HEK293T (cell line): ENCODE data around the gene JAM2.

Experiments
- CTCF ChIA-PET: fragments of 350-600 bp; formaldehyde crosslinking; extraction: SDS; loops from one replicate; lab custom pipeline; 2021; ENCODE audit warnings: antibody characterized with exemption, inconsistent platforms; lab: Yijun Ruan, JAX
- POLR2A ChIA-PET: fragments of 350-600 bp; formaldehyde crosslinking; extraction: SDS; loops from one replicate; lab custom pipeline; 2020; ENCODE audit warnings: antibody characterized with exemption, inconsistent platforms; lab: Yijun Ruan, JAX
- DNase-seq: peaks from one replicate; pipeline ENCODE4 v3.0.0; 2012; ENCODE audit warnings: mixed read lengths; ENCODE audit errors: extremely low spot score
- ARNT ChIP-seq: fragments of 450-650 bp; IDR thresholded peaks from 2 replicates; pipeline ENCODE4 v1.6.1; 2017; ENCODE audit warnings: mild to moderate bottlenecking
- BHLHE40 ChIP-seq: fragments of 450-650 bp; IDR thresholded peaks from 2 replicates; pipeline ENCODE4 v1.6.1; 2016; ENCODE audit warnings: mild to moderate bottlenecking, moderate library complexity, borderline replicate concordance
- CTBP1 ChIP-seq: fragments of 450-650 bp; IDR thresholded peaks from 2 replicates; pipeline ENCODE4 v1.6.1; 2016; ENCODE audit warnings: borderline replicate concordance
- ELF4 ChIP-seq: fragments of 450-650 bp; IDR thresholded peaks from 2 replicates; pipeline ENCODE4 v1.6.1; 2017; ENCODE audit warnings: antibody characterized with exemption
- FOXA1 ChIP-seq: fragments of 450-650 bp; IDR thresholded peaks from 2 replicates; pipeline ENCODE4 v1.6.1; 2016; ENCODE audit warnings: mild to moderate bottlenecking
- FOXK2 ChIP-seq: fragments of 450-650 bp; IDR thresholded peaks from 2 replicates; pipeline ENCODE4 v1.6.1; 2016; ENCODE audit warnings: mild to moderate bottlenecking
- FOXM1 ChIP-seq: fragments of 450-650 bp; IDR thresholded peaks from 2 replicates; pipeline ENCODE4 v1.6.1; 2017; ENCODE audit warnings: mild to moderate bottlenecking, borderline replicate concordance
- HDGF ChIP-seq: fragments of 450-650 bp; IDR thresholded peaks from 2 replicates; pipeline ENCODE4 v1.6.1; 2017; ENCODE audit warnings: antibody characterized with exemption, borderline replicate concordance
- L3MBTL2 ChIP-seq: fragments of 450-650 bp; conservative IDR thresholded peaks from 2 replicates; pipeline ENCODE4 v1.6.1; 2016; ENCODE audit warnings: mild to moderate bottlenecking
- LEF1 ChIP-seq: fragments of 450-650 bp; IDR thresholded peaks from 2 replicates; pipeline ENCODE4 v1.6.1; 2017; ENCODE audit warnings: mild to moderate bottlenecking, borderline replicate concordance
- NFRKB ChIP-seq: fragments of 450-650 bp; IDR thresholded peaks from 2 replicates; pipeline ENCODE4 v1.6.1; 2016; ENCODE audit warnings: mild to moderate bottlenecking, moderate library complexity
- PKNOX1 ChIP-seq: fragments of 450-650 bp; IDR thresholded peaks from 2 replicates; pipeline ENCODE4 v1.6.1; 2016
- SP1 ChIP-seq: fragments of 450-650 bp; IDR thresholded peaks from 2 replicates; pipeline ENCODE4 v1.6.1; 2017
- SUZ12 ChIP-seq: fragments of 450-650 bp; IDR thresholded peaks from 2 replicates; pipeline ENCODE4 v1.6.1; 2016; ENCODE audit warnings: mild to moderate bottlenecking
- TARDBP ChIP-seq: fragments of 450-650 bp; IDR thresholded peaks from 2 replicates; pipeline ENCODE4 v1.6.1; 2016
- ZNF384 ChIP-seq: fragments of 450-650 bp; IDR thresholded peaks from 2 replicates; pipeline ENCODE4 v1.6.1; 2016

JAM2 gene

GRCh38 chr21:25721987-25722386 is 82.9 kb downstream of the JAM2 start:
- ChIA-PET CTCF (no interaction called here), POLR2A (no interaction called here)
- TF ChIP-seq LEF1: no peak
- TF ChIP-seq SP1: no peak
- TF ChIP-seq PKNOX1: no peak
- TF ChIP-seq L3MBTL2: no peak
- TF ChIP-seq ZNF384: no peak
- TF ChIP-seq FOXK2: no peak
- no peak for DNase-seq

GRCh38 chr21:25722631-25723030 is 83.6 kb downstream of the JAM2 start:
- CTCF ChIA-PET: no interaction called here
- TF ChIP-seq FOXK2 (no peak), ARNT (no peak), SUZ12 (no peak), FOXA1 (no peak), ZNF384 (no peak), L3MBTL2 (no peak), ELF4 (no peak), LEF1 (no peak), CTBP1 (no peak), SP1 (no peak), BHLHE40 (no peak), FOXM1 (no peak)
- POLR2A ChIA-PET: no interaction called here
- DNase-seq: no peak

GRCh38 chr21:25732091-25732760 is 93.2 kb downstream of the JAM2 start:
- no peak for TF ChIP-seq FOXA1
- no peak for TF ChIP-seq FOXK2
- TF ChIP-seq TARDBP: no peak
- TF ChIP-seq L3MBTL2: no peak
- TF ChIP-seq ZNF384: no peak
- TF ChIP-seq CTBP1: no peak
- no peak for TF ChIP-seq SUZ12
- no peak for TF ChIP-seq BHLHE40
- no peak for TF ChIP-seq SP1
- no peak for TF ChIP-seq ARNT
- no peak for TF ChIP-seq NFRKB
- TF ChIP-seq PKNOX1: no peak
- TF ChIP-seq LEF1: no peak
- TF ChIP-seq HDGF: no peak
- no peak for TF ChIP-seq FOXM1
- ChIA-PET POLR2A (no interaction called here), CTCF (interaction anchor here (0.8 kb wide), 1 partner anchor 15 kb away, joined by 3 read pairs; no protein-coding TSS in a partner anchor)
- no peak for DNase-seq

- CTCF ChIA-PET: no interaction called here
- TF ChIP-seq NFRKB: no peak
- TF ChIP-seq SUZ12: no peak
- no peak for TF ChIP-seq FOXA1
- no peak for TF ChIP-seq TARDBP
- no peak for TF ChIP-seq HDGF
- TF ChIP-seq CTBP1: no peak
- TF ChIP-seq BHLHE40: no peak
- TF ChIP-seq ARNT: no peak
- TF ChIP-seq ELF4: no peak
- no peak for TF ChIP-seq ZNF384
- peak; percentile 26 for DNase-seq
- POLR2A ChIA-PET: interaction anchor here (1.2 to 1.8 kb wide), 2 partner anchors 9 to 125 kb away, joined by 4 to 6 read pairs; no protein-coding TSS in a partner anchor
Observed at GRCh38 chr21:25733859-25734653, 95.0 kb downstream of the JAM2 start.

GRCh38 chr21:25734654-25734903 is 95.5 kb downstream of the JAM2 start:
- CTCF ChIA-PET: no interaction called here
- POLR2A ChIA-PET: interaction anchor here (0.6 to 1.8 kb wide), 4 partner anchors 9 to 126 kb away, joined by 3 to 8 read pairs (median 5); no protein-coding TSS in a partner anchor
- no peak for DNase-seq
- no peak for TF ChIP-seq ARNT
- TF ChIP-seq HDGF: no peak
- no peak for TF ChIP-seq SUZ12
- no peak for TF ChIP-seq LEF1
- TF ChIP-seq ELF4: no peak
- TF ChIP-seq ZNF384: no peak
- TF ChIP-seq NFRKB: no peak
- TF ChIP-seq BHLHE40: no peak
- no peak for TF ChIP-seq TARDBP
- TF ChIP-seq PKNOX1: no peak
- no peak for TF ChIP-seq L3MBTL2
- TF ChIP-seq SP1: no peak
- TF ChIP-seq FOXK2: no peak
- TF ChIP-seq CTBP1: no peak
- TF ChIP-seq FOXM1: no peak
- no peak for TF ChIP-seq FOXA1
